GM18951 (cell line): ENCODE results near the gene OPN1MW2.
"Not testable (repeated sequence)": the region's sequence is repeated elsewhere in the genome, so short reads cannot be mapped to it uniquely, and the experiment has no call there.

Experiments used
- in situ Hi-C: fragments of 300-500 bp; cut with MboI; formaldehyde crosslinking; loops from one replicate; pipeline ENCODE4 v1.12.0; 2022; ENCODE audit warnings: low sequenced_read_pairs, mixed read lengths, inconsistent platforms; ENCODE audit not compliant: unreplicated experiment

The OPN1MW2 gene

DNA sequence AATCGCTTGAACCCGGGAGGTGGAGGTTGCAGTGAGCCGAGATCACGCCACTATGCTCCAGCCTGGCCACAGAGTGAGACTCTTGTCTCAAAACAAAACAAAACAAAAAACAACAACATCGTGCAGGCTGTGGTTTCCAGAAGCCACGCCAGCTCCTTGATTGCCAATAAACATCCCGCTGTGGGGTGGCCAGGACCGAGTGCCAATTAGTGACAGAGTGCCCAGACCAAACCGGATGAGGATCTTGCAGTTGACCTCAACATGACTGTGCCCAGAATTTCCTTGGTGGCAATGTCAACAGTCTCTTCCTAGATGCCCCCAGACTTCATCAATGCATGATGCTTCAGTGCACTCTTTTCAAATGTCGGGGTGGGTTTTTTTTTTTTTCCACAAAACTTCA lies 39.2 kb downstream of the OPN1MW2 start:
- in situ Hi-C loops = not testable (repeated sequence)

- in situ Hi-C loops = not testable (repeated sequence)
These were observed 43.5 kb downstream of the OPN1MW2 start for GRCh38 chrX:154263072-154263471.

DNA sequence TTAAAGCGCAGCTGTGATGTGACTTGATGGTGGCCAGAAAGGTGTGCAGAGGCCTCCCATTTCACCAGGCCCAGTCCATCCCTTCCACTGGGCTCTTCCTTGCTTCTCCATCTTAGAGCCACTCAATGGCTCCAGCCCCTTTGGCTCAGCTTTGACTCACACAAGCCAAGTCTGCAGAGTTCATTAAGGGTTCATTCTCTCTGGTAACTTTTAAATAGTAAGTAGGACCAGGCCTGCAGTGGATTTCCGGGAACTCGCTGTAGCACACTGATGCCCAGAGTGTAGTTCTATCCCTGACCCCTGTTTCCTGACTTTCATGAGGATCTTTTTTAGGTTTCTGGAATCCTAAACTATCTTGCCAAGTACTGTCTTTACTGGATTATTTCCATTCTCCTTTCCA lies 49.7 kb downstream of the OPN1MW2 start:
- in situ Hi-C loops = not testable (repeated sequence)
